Liver (tissue), 9 donors: ENCODE results near the gene TTC28. TPM values are rescaled to one million over a fixed set of nuclear protein-coding genes. Genes with fewer than 3 reads are reported as not detected.

Source experiments
- DNase-seq: peaks from one replicate; pipeline ENCODE4 v3.0.0-alpha.2; 2017; ENCODE audit warnings: low spot score
- H3K27ac ChIP-seq, 2 donors: one replicate each; pipeline ENCODE4 v1.7.0; 2013; ENCODE audit warnings: inconsistent platforms in 2 of 2, low read length in 2 of 2, control low read depth in 1 of 2, low read depth in 1 of 2, mild to moderate bottlenecking in 1 of 2
- H3K27me3 ChIP-seq, 4 donors: one replicate each; pipeline versions ENCODE4 v1.6.1 to v1.7.0; 2013; ENCODE audit warnings: low read length in 3 of 4, inconsistent platforms in 1 of 4, mild to moderate bottlenecking in 1 of 4, moderate library complexity in 1 of 4; ENCODE audit not compliant: control insufficient read depth in 4 of 4, insufficient read depth in 4 of 4
- H3K36me3 ChIP-seq, 4 donors: one replicate each; pipeline versions ENCODE4 v1.6.1 to v1.7.0; 2013; ENCODE audit warnings: low read length in 3 of 4, mild to moderate bottlenecking in 3 of 4, low read depth in 1 of 4, moderate library complexity in 1 of 4; ENCODE audit not compliant: control insufficient read depth in 4 of 4, insufficient read depth in 3 of 4
- H3K4me1 ChIP-seq, 4 donors: one replicate each; pipeline versions ENCODE4 v1.6.1 to v1.7.0; 2013; ENCODE audit warnings: low read length in 3 of 4, mild to moderate bottlenecking in 3 of 4, moderate library complexity in 1 of 4; ENCODE audit not compliant: control insufficient read depth in 4 of 4, insufficient read depth in 4 of 4
- H3K4me3 ChIP-seq, 3 donors: one replicate each; pipeline versions ENCODE4 v1.6.1 to v1.7.0; 2013; ENCODE audit warnings: low read length in 3 of 3, control low read depth in 1 of 3, low read depth in 1 of 3, mild to moderate bottlenecking in 1 of 3
- H3K9ac ChIP-seq, 2 donors: one replicate each; pipeline ENCODE4 v1.7.0; 2013; ENCODE audit warnings: low read length in 2 of 2, mild to moderate bottlenecking in 2 of 2, moderate library complexity in 2 of 2, control low read depth in 1 of 2, low read depth in 1 of 2
- H3K9me3 ChIP-seq, 4 donors: one replicate each; pipeline versions ENCODE4 v1.6.1 to v1.7.0; 2013; ENCODE audit warnings: low read length in 3 of 4; ENCODE audit not compliant: control insufficient read depth in 4 of 4
- EGR1 ChIP-seq, 2 donors: IDR thresholded peaks; 2 replicates each; pipeline ENCODE4 v1.6.1; 2016 to 2018; ENCODE audit warnings: antibody characterized with exemption in 2 of 2, low read depth in 2 of 2
- FOXA1 ChIP-seq: IDR thresholded peaks from 2 replicates; pipeline ENCODE4 v1.6.1; 2016; ENCODE audit warnings: antibody characterized with exemption
- FOXA2 ChIP-seq: IDR thresholded peaks from 2 replicates; pipeline ENCODE4 v1.6.1; 2016; ENCODE audit warnings: antibody characterized with exemption
- GABPA ChIP-seq, 2 donors: IDR thresholded peaks in 1 of 2; conservative IDR thresholded peaks in 1 of 2; 2 replicates each; pipeline ENCODE4 v1.6.1; 2016; ENCODE audit warnings: antibody characterized with exemption in 2 of 2, mild to moderate bottlenecking in 1 of 2, moderate library complexity in 1 of 2
- HNF4A ChIP-seq, 2 donors: conservative IDR thresholded peaks; 2 replicates each; pipeline ENCODE4 v1.6.1; 2016; ENCODE audit warnings: antibody characterized with exemption in 2 of 2, mild to moderate bottlenecking in 2 of 2
- HNF4G ChIP-seq: IDR thresholded peaks from 2 replicates; pipeline ENCODE4 v1.6.1; 2016; ENCODE audit warnings: antibody characterized with exemption
- JUND ChIP-seq, 2 donors: IDR thresholded peaks; 2 replicates each; pipeline ENCODE4 v1.6.1; 2016; ENCODE audit warnings: antibody characterized with exemption in 2 of 2
- NR2F2 ChIP-seq: IDR thresholded peaks from 2 replicates; pipeline ENCODE4 v1.6.1; 2016; ENCODE audit warnings: antibody characterized with exemption
- RAD21 ChIP-seq, 2 donors: IDR thresholded peaks; 2 replicates each; pipeline ENCODE4 v1.6.1; 2016; ENCODE audit warnings: antibody characterized with exemption in 2 of 2, mild to moderate bottlenecking in 2 of 2
- RXRA ChIP-seq, 2 donors: IDR thresholded peaks; 2 replicates each; pipeline ENCODE4 v1.6.1; 2017 to 2018; ENCODE audit warnings: antibody characterized with exemption in 2 of 2, mild to moderate bottlenecking in 1 of 2
- SP1 ChIP-seq: IDR thresholded peaks from 2 replicates; pipeline ENCODE4 v1.6.1; 2018; ENCODE audit warnings: antibody characterized with exemption, mild to moderate bottlenecking
- TAF1 ChIP-seq: conservative IDR thresholded peaks from 2 replicates; pipeline ENCODE4 v1.6.1; 2016; ENCODE audit warnings: antibody characterized with exemption, mild to moderate bottlenecking
- YY1 ChIP-seq: IDR thresholded peaks from 2 replicates; pipeline ENCODE4 v1.6.1; 2016; ENCODE audit warnings: antibody characterized with exemption, mild to moderate bottlenecking
- WGBS: extraction: QIAGEN DNeasy Blood & Tissue Kit; methylation state at CpG from one replicate; pipeline ENCODE4 v1.1.7; 2013; 5-methylcytosine and 5-hydroxymethylcytosine counted together
- polyA plus RNA-seq, 2 donors: library from polyadenylated mRNA; stranded (reverse) in 1 of 2; unstranded in 1 of 2; fragments of 200-250 nt in 1 of 2; fragments of >200 nt in 1 of 2; fragmentation: Nextera tagmentation in 1 of 2; extraction: Ambion mirVana in 1 of 2; gene quantifications; one replicate each; pipeline versions ENCODE4 v1.2.1 to v1.2.3, GENCODE V29; 2013 to 2015
- total RNA-seq, 2 donors: library from RNA; depleted of rRNA; stranded (reverse); fragments of >200 nt; gene quantifications; one replicate each; pipeline ENCODE4 v1.2.3, GENCODE V29; 2014
- TF ChIP-seq, protein P1 (sequence below): IDR thresholded peaks from 2 replicates; pipeline ENCODE4 v1.6.1; 2016; ENCODE audit warnings: antibody characterized with exemption, mild to moderate bottlenecking
- TF ChIP-seq, protein P2 (sequence below): IDR thresholded peaks from 2 replicates; pipeline ENCODE4 v1.6.1; 2016; ENCODE audit warnings: antibody characterized with exemption
- TF ChIP-seq, protein P3 (sequence below): IDR thresholded peaks from 2 replicates; pipeline ENCODE4 v1.6.1; 2016; ENCODE audit warnings: antibody characterized with exemption
- TF ChIP-seq, protein P4 (sequence below): fragments of 150-350 bp; IDR thresholded peaks from 2 replicates; pipeline ENCODE4 v1.5.1; 2017; ENCODE audit warnings: improper control_type of control experiment, low read depth, low read length; ENCODE audit not compliant: missing input control
- TF ChIP-seq, protein P5 (sequence below): IDR thresholded peaks from 2 replicates; pipeline ENCODE4 v1.6.1; 2016; ENCODE audit warnings: antibody characterized with exemption
- donor health status: healthy.
- donor health status: healthy.
- donor health status: healthy.
- donor health status: healthy.
- donor health status: healthy.

The TTC28 gene
- total and polyA plus RNA-seq, 4 donors, result 4.2 to 19.4 (median 5.9) TPM

DNA sequence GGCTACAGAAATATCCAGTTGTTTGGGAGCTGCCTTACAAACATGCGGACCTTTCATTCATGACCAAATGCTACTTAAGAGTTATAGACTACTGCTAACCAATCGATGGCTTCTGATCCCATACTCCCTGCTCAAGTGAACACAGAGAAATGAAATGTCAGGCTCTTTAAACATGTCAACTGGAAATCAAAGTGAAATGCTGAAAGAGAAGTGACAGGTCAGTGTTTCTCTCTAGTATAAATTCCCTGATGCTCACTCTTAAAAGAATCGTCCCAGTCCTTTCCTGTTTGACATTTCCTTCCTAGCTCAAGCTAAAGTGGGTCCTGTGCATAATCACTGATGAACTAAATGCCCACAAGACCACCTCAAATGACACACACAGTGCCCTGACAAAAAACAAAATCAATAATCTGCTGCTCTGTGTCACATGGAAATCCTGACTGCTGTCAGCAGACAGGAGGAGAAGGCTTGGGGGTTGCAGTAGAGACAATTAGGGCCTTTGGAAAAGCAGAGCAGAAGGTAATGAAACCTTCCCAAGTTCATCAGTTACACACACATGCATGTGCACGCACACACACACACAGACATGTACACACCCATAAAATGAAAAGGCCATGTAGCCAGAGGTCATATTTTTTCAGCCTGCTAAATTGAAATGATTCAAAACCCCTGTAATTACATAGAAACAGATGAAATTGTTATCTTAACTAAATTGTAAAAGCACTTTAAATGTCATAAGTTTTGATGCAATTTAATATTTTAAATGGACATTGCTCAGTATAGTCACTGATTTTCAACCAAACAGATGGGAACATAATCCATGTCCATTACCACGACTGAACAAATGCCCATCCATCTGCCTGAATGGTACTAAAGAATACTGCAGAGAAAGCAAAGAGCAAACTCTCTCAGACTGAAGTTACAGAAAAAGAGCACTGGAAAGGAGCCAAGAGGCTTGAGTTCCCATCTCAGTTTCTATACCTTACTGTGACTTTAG is 330.7 kb downstream of the TTC28 start:
- no peaks in the 10 kb centered on the region for H3K27me3 ChIP-seq
- H3K9me3 ChIP-seq, result no peaks in the 10 kb centered on the region
- H3K9ac ChIP-seq, result no peak overlapping the region
- H3K4me3 ChIP-seq, result no peak overlapping the region
- TF ChIP-seq, protein P1, sequence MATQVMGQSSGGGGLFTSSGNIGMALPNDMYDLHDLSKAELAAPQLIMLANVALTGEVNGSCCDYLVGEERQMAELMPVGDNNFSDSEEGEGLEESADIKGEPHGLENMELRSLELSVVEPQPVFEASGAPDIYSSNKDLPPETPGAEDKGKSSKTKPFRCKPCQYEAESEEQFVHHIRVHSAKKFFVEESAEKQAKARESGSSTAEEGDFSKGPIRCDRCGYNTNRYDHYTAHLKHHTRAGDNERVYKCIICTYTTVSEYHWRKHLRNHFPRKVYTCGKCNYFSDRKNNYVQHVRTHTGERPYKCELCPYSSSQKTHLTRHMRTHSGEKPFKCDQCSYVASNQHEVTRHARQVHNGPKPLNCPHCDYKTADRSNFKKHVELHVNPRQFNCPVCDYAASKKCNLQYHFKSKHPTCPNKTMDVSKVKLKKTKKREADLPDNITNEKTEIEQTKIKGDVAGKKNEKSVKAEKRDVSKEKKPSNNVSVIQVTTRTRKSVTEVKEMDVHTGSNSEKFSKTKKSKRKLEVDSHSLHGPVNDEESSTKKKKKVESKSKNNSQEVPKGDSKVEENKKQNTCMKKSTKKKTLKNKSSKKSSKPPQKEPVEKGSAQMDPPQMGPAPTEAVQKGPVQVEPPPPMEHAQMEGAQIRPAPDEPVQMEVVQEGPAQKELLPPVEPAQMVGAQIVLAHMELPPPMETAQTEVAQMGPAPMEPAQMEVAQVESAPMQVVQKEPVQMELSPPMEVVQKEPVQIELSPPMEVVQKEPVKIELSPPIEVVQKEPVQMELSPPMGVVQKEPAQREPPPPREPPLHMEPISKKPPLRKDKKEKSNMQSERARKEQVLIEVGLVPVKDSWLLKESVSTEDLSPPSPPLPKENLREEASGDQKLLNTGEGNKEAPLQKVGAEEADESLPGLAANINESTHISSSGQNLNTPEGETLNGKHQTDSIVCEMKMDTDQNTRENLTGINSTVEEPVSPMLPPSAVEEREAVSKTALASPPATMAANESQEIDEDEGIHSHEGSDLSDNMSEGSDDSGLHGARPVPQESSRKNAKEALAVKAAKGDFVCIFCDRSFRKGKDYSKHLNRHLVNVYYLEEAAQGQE, result no peak
- TF ChIP-seq HNF4G (no peak), JUND (IDR thresholded peaks at IDR 0.05) (no peak), RAD21 (IDR thresholded peaks at IDR 0.05) (no peak), GABPA (IDR thresholded peaks at IDR 0.05 in 1 of 2, conservative IDR thresholded peaks at IDR 0.05 in 1 of 2) (no peak), RXRA (IDR thresholded peaks at IDR 0.05) (no peak), HNF4A (conservative IDR thresholded peaks at IDR 0.05) (no peak), FOXA1 (no peak), EGR1 (IDR thresholded peaks at IDR 0.05; ENCODE audit: low read depth in 2 of 2) (no peak), FOXA2 (no peak), NR2F2 (no peak), SP1 (no peak), YY1 (no peak), TAF1 (no peak)
- TF ChIP-seq, protein P2, sequence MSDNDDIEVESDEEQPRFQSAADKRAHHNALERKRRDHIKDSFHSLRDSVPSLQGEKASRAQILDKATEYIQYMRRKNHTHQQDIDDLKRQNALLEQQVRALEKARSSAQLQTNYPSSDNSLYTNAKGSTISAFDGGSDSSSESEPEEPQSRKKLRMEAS, result no peak
- TF ChIP-seq, protein P3, sequence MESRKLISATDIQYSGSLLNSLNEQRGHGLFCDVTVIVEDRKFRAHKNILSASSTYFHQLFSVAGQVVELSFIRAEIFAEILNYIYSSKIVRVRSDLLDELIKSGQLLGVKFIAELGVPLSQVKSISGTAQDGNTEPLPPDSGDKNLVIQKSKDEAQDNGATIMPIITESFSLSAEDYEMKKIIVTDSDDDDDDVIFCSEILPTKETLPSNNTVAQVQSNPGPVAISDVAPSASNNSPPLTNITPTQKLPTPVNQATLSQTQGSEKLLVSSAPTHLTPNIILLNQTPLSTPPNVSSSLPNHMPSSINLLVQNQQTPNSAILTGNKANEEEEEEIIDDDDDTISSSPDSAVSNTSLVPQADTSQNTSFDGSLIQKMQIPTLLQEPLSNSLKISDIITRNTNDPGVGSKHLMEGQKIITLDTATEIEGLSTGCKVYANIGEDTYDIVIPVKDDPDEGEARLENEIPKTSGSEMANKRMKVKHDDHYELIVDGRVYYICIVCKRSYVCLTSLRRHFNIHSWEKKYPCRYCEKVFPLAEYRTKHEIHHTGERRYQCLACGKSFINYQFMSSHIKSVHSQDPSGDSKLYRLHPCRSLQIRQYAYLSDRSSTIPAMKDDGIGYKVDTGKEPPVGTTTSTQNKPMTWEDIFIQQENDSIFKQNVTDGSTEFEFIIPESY, result no peak
- TF ChIP-seq, protein P4, sequence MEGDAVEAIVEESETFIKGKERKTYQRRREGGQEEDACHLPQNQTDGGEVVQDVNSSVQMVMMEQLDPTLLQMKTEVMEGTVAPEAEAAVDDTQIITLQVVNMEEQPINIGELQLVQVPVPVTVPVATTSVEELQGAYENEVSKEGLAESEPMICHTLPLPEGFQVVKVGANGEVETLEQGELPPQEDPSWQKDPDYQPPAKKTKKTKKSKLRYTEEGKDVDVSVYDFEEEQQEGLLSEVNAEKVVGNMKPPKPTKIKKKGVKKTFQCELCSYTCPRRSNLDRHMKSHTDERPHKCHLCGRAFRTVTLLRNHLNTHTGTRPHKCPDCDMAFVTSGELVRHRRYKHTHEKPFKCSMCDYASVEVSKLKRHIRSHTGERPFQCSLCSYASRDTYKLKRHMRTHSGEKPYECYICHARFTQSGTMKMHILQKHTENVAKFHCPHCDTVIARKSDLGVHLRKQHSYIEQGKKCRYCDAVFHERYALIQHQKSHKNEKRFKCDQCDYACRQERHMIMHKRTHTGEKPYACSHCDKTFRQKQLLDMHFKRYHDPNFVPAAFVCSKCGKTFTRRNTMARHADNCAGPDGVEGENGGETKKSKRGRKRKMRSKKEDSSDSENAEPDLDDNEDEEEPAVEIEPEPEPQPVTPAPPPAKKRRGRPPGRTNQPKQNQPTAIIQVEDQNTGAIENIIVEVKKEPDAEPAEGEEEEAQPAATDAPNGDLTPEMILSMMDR, result no peak
- TF ChIP-seq, protein P5, sequence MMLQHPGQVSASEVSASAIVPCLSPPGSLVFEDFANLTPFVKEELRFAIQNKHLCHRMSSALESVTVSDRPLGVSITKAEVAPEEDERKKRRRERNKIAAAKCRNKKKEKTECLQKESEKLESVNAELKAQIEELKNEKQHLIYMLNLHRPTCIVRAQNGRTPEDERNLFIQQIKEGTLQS, result no peak
- no peak for DNase-seq
- no peaks in the 10 kb centered on the region for H3K4me1 ChIP-seq
- no peak overlapping the region for H3K27ac ChIP-seq
- WGBS, result 69% methylated on average over 5 of the region's 5 CpGs
- H3K36me3 ChIP-seq, result no peaks in the 10 kb centered on the region
